ENCODE measurements around the gene SDCCAG8.

DNA sequence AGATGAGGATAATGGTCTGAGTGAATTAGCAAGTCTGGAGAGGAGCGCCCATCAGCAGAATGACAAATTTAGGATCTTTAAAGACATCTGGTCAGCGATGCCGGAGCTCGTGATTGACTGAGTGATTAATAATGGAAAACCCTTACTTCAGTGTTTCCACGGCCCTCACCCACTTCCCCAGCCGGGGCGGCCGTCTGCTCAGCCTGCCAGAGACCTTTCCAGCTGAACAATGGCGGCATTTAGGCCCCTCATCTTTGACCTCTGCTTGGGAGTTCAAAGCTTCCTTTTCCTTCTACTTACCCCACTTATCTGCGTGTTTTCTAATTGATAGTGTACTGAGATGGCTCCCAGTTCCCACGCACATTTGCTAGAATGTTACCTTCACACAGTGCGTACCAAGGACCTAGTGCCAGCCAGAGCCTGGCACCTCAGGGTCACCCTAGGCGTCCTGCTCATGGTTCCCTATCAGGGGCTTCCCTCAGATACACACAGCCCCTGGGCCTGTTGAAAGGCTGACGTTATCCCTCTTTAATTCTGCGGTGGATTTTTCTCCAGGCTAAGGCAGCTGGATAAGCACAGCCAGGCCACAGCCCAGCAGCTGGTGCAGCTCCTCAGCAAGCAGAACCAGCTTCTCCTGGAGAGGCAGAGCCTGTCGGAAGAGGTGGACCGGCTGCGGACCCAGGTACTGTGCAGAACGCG lies 232.8 kb downstream of the SDCCAG8 start:
- TF ChIP-seq, protein P1, sequence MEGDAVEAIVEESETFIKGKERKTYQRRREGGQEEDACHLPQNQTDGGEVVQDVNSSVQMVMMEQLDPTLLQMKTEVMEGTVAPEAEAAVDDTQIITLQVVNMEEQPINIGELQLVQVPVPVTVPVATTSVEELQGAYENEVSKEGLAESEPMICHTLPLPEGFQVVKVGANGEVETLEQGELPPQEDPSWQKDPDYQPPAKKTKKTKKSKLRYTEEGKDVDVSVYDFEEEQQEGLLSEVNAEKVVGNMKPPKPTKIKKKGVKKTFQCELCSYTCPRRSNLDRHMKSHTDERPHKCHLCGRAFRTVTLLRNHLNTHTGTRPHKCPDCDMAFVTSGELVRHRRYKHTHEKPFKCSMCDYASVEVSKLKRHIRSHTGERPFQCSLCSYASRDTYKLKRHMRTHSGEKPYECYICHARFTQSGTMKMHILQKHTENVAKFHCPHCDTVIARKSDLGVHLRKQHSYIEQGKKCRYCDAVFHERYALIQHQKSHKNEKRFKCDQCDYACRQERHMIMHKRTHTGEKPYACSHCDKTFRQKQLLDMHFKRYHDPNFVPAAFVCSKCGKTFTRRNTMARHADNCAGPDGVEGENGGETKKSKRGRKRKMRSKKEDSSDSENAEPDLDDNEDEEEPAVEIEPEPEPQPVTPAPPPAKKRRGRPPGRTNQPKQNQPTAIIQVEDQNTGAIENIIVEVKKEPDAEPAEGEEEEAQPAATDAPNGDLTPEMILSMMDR (IDR thresholded peaks at IDR 0.05) = no peak
- TF ChIP-seq POLR2A (IDR thresholded peaks at IDR 0.05) = no peak

Measured in suprapubic skin (tissue), 3 donors.